ENCODE results near the gene IMPA2. TPM values are rescaled to one million over a fixed set of nuclear protein-coding genes. Genes with fewer than 3 reads are reported as not detected.

IMPA2 gene
- total RNA-seq, 1 experiment from 2014 or later = 12.8 TPM

DNA sequence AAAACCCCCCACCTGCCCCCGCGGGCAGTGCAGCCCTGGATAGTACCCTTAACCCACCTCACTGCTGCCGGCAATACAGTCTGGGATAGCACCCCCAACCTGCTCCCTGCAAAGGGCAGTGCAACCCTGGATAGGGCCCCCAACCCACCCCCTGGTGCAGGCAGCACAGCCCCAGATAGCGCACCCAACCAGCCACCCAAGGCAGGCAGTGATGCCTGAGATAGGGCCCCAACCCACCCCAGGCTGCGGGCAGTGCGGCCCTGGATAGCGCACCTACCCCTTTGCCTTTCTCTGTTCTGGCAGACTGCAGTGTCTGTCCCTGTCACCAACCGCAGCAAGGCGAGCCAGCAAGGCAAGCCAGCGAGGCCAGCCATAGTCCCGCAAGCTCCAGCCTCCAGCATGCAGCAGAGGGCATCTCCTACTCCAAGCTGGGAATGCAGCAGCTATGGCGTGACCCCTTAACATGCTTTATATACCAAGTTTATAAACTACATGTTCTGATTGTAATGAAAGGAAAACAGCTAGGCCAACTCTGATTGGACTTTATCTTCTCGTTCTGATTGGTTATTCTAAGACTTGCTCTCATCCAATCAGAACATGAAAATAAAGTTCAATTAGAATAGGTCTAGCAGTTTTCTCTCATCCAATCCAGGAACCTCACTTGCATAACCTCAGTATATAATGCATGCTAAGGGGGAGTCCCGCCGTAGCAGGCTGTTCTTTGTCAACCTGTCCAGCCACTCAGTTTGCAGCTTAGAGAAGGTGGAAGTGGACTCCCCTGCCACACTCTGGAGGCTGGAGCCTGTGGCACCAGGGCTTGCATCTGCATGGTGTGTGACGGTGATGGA, 78.3 kb downstream of the IMPA2 start:
- no peaks in the 10 kb centered on the region for H3K27me3 Mint-ChIP-seq (ENCODE audit: insufficient read depth, unreplicated experiment)

DNA sequence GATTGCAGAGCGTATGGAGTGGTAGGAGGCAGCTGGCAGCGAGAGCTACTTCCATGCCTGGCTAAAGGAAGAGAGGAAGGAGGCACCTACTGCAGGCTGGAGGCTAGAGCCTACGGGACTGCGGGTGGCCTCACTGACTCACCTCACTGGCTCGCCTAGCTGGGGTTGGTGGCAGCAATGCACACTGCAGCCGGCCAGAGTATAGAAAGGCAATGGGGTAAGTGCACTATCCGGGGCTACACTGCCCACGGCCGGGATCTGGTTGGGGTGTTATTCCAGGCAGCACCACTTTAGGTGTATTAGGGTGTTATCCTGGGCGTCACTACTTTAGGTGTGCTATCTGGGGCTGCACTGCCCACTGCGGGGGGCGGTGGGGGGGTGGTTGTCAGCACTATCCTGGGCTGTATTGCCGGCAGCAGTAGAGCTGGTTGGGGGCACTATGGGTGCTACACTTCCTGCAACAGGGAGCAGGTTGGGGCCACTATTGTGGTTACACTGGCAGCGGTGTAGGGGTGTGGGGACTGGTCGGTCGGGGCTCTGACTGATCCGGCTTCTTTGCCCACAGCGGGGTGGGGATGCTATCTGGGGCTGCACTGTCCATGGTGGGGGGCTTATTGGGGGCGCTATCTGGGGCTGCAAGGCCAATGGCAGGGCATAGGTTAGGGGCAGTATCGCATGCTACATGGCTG, 79.0 kb downstream of the IMPA2 start:
- TF ChIP-seq, protein P1, sequence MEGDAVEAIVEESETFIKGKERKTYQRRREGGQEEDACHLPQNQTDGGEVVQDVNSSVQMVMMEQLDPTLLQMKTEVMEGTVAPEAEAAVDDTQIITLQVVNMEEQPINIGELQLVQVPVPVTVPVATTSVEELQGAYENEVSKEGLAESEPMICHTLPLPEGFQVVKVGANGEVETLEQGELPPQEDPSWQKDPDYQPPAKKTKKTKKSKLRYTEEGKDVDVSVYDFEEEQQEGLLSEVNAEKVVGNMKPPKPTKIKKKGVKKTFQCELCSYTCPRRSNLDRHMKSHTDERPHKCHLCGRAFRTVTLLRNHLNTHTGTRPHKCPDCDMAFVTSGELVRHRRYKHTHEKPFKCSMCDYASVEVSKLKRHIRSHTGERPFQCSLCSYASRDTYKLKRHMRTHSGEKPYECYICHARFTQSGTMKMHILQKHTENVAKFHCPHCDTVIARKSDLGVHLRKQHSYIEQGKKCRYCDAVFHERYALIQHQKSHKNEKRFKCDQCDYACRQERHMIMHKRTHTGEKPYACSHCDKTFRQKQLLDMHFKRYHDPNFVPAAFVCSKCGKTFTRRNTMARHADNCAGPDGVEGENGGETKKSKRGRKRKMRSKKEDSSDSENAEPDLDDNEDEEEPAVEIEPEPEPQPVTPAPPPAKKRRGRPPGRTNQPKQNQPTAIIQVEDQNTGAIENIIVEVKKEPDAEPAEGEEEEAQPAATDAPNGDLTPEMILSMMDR (IDR thresholded peaks at IDR 0.05; ENCODE audit: unreplicated experiment) = no peak
- POLR2A ChIA-PET = no interaction called here
- DNase-seq (ENCODE audit: unreplicated experiment) = peak; percentile 44

More for the DNA sequence above, 78.3 kb downstream of the IMPA2 start:
- POLR2A ChIA-PET = no interaction called here
- TF ChIP-seq, protein P1 (IDR thresholded peaks at IDR 0.05; ENCODE audit: unreplicated experiment) = no peak
- CTCF ChIA-PET = no interaction called here
- H3K4me3 Mint-ChIP-seq (ENCODE audit: unreplicated experiment) = no peak overlapping the region
- H3K4me1 Mint-ChIP-seq (ENCODE audit: insufficient read depth, unreplicated experiment) = no peaks in the 10 kb centered on the region
- no peaks in the 10 kb centered on the region for H3K36me3 Mint-ChIP-seq (ENCODE audit: insufficient read depth, unreplicated experiment)
- no peak overlapping the region for H3K27ac Mint-ChIP-seq (ENCODE audit: low read depth, unreplicated experiment)
- no peaks in the 10 kb centered on the region for H3K9me3 Mint-ChIP-seq (ENCODE audit: unreplicated experiment)
- BruUV-seq (replicated peaks) = no TSS peak
- DNase-seq (ENCODE audit: unreplicated experiment) = no peak
- intact Hi-C loops (cut with micrococcal nuclease) = no loop called here

DNA sequence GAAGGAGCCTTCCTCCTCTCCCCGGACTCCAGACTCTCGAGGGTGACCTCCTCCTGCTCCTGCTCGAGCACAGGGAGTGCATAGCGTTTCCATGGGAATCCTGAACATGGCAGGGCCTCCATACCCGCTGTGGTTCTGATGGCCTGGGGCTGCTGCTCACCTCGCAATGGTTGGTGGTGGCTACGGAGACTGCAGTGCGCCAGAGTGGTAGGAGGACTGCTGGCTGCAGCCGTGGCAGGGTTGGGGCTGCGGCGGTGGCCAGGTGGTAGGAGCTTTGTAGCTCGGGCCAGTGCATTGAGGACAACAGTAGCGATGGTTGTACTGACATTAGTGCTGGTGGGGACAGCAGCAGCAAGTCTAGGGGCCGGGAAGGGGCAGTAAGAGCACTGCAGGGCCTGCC, 80.4 kb downstream of the IMPA2 start:
- no peak for DNase-seq (ENCODE audit: unreplicated experiment)
- no peak overlapping the region for H3K27ac Mint-ChIP-seq (ENCODE audit: low read depth, unreplicated experiment)
- H3K4me3 Mint-ChIP-seq (ENCODE audit: unreplicated experiment) = no peak overlapping the region
- BruUV-seq (replicated peaks) = no TSS peak
- TF ChIP-seq, protein P1 (IDR thresholded peaks at IDR 0.05; ENCODE audit: unreplicated experiment) = no peak
- POLR2A ChIA-PET = no interaction called here
- no peaks in the 10 kb centered on the region for H3K27me3 Mint-ChIP-seq (ENCODE audit: insufficient read depth, unreplicated experiment)
- H3K9me3 Mint-ChIP-seq (ENCODE audit: unreplicated experiment) = no peaks in the 10 kb centered on the region
- no peaks in the 10 kb centered on the region for H3K4me1 Mint-ChIP-seq (ENCODE audit: insufficient read depth, unreplicated experiment)
- intact Hi-C loops (cut with micrococcal nuclease) = no loop called here
- no peaks in the 10 kb centered on the region for H3K36me3 Mint-ChIP-seq (ENCODE audit: insufficient read depth, unreplicated experiment)
- CTCF ChIA-PET = no interaction called here

More for the DNA sequence above, 79.0 kb downstream of the IMPA2 start:
- no peaks in the 10 kb centered on the region for H3K27me3 Mint-ChIP-seq (ENCODE audit: insufficient read depth, unreplicated experiment)
- no peaks in the 10 kb centered on the region for H3K9me3 Mint-ChIP-seq (ENCODE audit: unreplicated experiment)
- H3K4me1 Mint-ChIP-seq (ENCODE audit: insufficient read depth, unreplicated experiment) = no peaks in the 10 kb centered on the region
- H3K27ac Mint-ChIP-seq (ENCODE audit: low read depth, unreplicated experiment) = no peak overlapping the region
- BruUV-seq (replicated peaks) = no TSS peak
- CTCF ChIA-PET = no interaction called here
- H3K4me3 Mint-ChIP-seq (ENCODE audit: unreplicated experiment) = no peak overlapping the region
- H3K36me3 Mint-ChIP-seq (ENCODE audit: insufficient read depth, unreplicated experiment) = no peaks in the 10 kb centered on the region
- intact Hi-C loops (cut with micrococcal nuclease) = no loop called here

DNA sequence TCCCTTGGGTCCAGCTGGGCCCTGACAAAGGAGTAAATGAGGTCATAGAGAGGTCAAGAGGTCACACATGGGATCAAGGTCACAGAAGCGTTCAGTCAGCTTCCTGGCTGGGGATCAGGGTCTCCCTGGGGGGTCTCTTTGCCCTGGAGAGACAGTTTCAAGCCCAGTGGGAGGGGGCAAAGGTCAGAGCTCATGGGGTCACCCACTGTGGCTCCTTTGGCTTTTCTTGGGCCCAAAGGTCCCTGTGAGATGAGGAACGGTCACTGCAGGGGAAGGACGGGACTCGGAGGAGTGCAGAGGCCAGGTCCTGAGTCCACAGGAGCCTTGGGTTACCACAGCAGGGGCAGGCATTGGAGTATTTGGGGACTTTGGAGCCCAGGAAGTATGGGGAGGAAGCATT, 81.7 kb downstream of the IMPA2 start:
- intact Hi-C loops (cut with micrococcal nuclease) = no loop called here
- ChIA-PET CTCF (no interaction called here), POLR2A (no interaction called here)
- no peak for DNase-seq (ENCODE audit: unreplicated experiment)
- TF ChIP-seq, protein P1 (IDR thresholded peaks at IDR 0.05; ENCODE audit: unreplicated experiment) = no peak
- H3K36me3 Mint-ChIP-seq (ENCODE audit: insufficient read depth, unreplicated experiment) = no peaks in the 10 kb centered on the region
- H3K9me3 Mint-ChIP-seq (ENCODE audit: unreplicated experiment) = no peaks in the 10 kb centered on the region
- no peaks in the 10 kb centered on the region for H3K27me3 Mint-ChIP-seq (ENCODE audit: insufficient read depth, unreplicated experiment)
- H3K4me3 Mint-ChIP-seq (ENCODE audit: unreplicated experiment) = no peak overlapping the region
- H3K27ac Mint-ChIP-seq (ENCODE audit: low read depth, unreplicated experiment) = no peak overlapping the region
- no peaks in the 10 kb centered on the region for H3K4me1 Mint-ChIP-seq (ENCODE audit: insufficient read depth, unreplicated experiment)
- no TSS peak for BruUV-seq (replicated peaks)
